CD4-positive, alpha-beta T cell treated with Interleukin-21 for 1 hour (primary cell): ENCODE measurements around the gene PCDHA8.
"Not testable (repeated sequence)": the region's sequence is repeated elsewhere in the genome, so short reads cannot be mapped to it uniquely, and the experiment has no call there.

ENCODE experiments used
- DNase-seq: peaks from one replicate; pipeline ENCODE4 v3.0.0-alpha.2; 2020

PCDHA8 gene

DNA sequence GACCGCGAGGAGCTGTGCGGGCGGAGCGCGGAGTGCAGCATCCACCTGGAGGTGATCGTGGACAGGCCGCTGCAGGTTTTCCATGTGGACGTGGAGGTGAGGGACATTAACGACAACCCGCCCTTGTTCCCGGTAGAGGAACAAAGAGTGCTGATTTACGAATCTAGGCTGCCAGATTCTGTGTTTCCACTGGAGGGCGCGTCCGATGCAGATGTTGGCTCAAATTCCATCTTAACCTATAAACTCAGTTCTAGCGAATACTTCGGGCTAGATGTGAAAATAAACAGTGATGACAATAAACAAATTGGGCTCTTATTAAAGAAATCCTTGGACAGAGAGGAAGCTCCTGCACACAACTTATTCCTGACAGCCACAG is 12.6 kb upstream of the PCDHA8 start:
- DNase-seq, result no peak

- DNase-seq, result not testable (repeated sequence)
These were observed 11.2 kb upstream of the PCDHA8 start for GRCh38 chr5:140829511-140830501.

DNA sequence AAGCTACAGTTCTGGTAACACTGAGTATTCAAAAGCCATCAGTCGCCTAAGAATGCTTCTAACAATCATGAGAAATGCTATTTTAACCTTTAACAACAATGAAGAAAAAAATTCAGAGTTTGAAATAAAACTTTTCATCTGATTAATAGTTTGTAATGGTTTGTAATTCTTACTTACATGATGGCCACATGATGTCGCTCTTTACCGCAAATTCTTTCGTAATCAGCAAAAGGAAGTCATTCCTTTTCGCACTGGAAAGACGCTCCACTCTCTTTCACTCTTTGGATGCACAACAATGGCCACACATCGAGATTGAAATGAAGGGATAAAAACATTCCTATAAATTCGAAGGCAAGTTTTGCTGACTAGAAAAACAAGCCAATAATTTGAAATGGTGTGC is 7.0 kb upstream of the PCDHA8 start, which contains the start of gene PCDHA7:
TSS of gene PCDHA7 (plus strand) at position 277 of the 400 bp plus-strand sequence. CDS start at position 392, 115 bp downstream.
- DNase-seq, result no peak

GRCh38 chr5:140834439-140835008 is 6.5 kb upstream of the PCDHA8 start:
- DNase-seq, result not testable (repeated sequence)

- DNase-seq, result no peak
These were observed 5.1 kb upstream of the PCDHA8 start for GRCh38 chr5:140835622-140836510.

DNA sequence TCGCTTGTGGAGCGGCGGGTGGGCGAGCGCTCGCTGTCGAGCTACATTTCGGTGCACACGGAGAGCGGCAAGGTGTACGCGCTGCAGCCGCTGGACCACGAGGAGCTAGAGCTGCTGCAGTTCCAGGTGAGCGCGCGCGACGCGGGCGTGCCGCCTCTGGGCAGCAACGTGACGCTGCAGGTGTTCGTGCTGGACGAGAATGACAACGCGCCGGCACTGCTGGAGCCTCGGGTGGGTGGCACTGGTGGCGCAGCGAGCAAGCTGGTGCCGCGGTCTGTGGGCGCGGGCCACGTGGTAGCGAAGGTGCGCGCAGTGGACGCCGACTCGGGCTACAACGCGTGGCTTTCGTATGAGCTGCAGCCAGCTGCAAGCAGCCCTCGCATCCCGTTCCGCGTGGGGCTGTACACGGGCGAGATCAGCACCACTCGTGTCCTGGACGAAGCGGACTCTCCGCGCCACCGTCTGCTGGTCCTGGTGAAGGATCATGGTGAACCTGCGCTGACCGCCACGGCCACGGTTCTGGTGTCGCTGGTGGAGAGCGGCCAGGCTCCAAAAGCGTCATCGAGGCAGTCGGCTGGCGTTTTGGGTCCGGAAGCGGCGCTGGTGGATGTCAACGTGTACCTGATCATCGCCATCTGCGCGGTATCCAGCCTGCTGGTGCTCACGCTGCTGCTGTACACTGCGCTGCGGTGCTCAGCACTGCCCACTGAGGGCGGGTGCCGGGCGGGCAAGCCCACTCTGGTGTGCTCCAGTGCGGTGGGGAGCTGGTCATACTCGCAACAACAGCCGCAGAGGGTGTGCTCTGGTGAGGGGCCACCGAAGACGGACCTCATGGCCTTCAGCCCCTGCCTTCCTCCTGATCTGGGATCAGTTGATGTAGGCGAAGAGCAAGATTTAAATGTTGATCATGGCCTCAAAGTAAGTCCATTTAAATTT is 2.1 kb downstream of the PCDHA8 start:
- DNase-seq, result no peak

DNA sequence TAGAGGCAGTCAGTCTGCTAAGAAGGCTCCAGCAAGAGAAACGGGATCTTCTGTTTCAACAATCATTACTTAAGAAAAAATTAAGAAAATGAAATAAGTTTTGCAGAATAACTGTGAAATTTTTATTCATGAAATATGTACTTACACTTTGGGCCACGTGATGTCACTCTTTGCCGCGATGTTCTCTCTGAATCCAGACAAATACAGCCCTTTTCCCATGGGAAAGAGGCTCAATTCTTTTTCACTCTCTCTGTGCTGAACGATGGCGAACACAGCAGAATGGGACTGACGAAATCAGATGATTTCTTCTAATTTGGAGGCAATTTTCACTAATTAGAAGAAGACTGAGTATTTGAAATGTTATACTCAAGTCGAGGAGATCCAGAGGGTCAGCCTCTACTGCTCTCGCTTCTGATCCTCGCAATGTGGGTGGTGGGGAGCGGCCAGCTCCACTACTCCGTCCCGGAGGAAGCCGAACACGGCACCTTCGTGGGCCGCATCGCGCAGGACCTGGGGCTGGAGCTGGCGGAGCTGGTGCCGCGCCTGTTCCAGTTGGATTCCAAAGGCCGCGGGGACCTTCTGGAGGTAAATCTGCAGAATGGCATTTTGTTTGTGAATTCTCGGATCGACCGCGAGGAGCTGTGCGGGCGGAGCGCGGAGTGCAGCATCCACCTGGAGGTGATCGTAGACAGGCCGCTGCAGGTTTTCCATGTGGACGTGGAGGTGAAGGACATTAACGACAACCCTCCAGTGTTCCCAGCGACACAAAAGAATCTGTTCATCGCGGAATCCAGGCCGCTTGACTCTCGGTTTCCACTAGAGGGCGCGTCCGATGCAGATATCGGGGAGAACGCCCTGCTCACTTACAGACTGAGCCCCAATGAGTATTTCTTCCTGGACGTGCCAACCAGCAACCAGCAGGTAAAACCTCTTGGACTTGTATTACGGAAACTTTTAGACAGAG is 7.4 kb downstream of the PCDHA8 start, which contains the start of gene PCDHA9:
TSS of gene PCDHA9 (plus strand) at position 244 of the 964 bp plus-strand sequence. CDS start at position 358, 114 bp downstream.
- DNase-seq, result not testable (repeated sequence)

GRCh38 chr5:140849831-140850634 is 9.0 kb downstream of the PCDHA8 start:
- not testable (repeated sequence) for DNase-seq

DNA sequence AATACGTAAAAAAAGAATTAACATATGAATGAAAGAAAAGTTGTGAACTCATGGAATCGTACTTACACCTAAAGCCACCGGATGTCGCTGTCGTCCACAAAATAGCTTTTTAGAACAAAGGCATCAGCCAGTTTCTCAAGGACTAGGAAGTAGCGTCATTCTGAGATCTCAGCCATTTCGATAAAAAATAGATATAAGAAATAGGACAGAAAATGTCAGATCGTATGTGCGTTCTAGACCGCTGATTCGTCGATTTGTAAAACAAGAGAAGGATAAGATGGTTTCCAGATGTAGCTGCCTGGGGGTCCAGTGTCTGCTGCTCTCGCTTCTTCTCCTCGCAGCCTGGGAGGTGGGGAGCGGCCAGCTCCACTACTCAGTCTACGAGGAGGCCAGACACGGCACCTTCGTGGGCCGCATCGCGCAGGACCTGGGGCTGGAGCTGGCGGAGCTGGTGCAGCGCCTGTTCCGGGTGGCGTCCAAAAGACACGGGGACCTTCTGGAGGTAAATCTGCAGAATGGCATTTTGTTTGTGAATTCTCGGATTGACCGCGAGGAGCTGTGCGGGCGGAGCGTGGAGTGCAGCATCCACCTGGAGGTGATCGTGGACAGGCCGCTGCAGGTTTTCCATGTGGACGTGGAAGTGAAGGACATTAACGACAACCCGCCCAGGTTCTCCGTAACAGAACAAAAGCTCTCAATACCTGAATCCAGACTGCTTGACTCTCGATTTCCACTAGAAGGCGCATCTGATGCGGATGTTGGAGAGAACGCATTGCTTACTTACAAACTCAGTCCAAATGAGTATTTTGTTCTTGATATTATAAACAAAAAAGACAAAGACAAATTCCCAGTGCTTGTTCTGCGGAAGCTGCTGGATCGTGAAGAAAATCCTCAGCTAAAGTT is 15.0 kb downstream of the PCDHA8 start, which contains the start of gene PCDHA10:
TSS of gene PCDHA10 (plus strand) at position 126 of the 903 bp plus-strand sequence. CDS start at position 278, 152 bp downstream.
- no peak for DNase-seq

DNA sequence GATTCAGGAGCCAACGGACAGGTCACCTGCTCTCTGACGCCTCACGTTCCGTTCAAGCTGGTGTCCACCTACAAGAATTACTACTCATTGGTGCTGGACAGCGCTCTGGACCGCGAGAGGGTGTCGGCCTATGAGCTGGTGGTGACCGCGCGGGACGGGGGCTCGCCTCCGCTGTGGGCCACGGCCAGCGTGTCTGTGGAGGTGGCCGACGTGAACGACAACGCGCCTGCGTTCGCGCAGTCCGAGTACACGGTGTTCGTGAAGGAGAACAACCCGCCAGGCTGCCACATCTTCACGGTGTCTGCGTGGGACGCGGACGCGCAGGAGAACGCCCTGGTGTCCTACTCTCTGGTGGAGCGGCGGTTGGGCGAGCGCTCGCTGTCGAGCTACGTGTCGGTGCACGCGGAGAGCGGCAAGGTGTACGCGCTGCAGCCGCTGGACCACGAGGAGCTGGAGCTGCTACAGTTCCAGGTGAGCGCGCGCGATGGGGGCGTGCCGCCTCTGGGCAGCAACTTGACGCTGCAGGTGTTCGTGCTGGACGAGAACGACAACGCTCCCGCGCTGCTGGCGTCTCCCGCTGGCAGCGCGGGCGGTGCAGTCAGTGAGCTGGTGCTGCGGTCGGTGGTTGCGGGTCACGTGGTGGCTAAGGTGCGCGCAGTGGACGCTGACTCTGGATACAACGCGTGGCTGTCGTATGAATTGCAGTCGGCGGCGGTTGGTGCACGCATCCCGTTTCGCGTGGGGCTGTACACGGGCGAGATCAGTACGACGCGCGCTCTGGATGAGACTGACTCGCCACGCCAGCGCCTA is 16.4 kb downstream of the PCDHA8 start:
- no peak for DNase-seq

DNA sequence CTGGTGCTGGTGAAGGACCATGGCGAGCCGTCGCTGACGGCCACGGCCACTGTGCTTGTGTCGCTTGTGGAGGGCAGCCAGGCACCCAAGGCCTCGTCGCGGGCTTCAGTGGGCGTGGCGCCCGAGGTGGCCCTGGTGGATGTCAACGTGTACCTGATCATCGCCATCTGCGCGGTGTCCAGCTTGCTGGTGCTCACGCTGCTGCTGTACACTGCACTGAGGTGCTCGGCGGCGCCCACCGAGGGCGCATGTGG is 16.9 kb downstream of the PCDHA8 start:
- no peak for DNase-seq

DNA sequence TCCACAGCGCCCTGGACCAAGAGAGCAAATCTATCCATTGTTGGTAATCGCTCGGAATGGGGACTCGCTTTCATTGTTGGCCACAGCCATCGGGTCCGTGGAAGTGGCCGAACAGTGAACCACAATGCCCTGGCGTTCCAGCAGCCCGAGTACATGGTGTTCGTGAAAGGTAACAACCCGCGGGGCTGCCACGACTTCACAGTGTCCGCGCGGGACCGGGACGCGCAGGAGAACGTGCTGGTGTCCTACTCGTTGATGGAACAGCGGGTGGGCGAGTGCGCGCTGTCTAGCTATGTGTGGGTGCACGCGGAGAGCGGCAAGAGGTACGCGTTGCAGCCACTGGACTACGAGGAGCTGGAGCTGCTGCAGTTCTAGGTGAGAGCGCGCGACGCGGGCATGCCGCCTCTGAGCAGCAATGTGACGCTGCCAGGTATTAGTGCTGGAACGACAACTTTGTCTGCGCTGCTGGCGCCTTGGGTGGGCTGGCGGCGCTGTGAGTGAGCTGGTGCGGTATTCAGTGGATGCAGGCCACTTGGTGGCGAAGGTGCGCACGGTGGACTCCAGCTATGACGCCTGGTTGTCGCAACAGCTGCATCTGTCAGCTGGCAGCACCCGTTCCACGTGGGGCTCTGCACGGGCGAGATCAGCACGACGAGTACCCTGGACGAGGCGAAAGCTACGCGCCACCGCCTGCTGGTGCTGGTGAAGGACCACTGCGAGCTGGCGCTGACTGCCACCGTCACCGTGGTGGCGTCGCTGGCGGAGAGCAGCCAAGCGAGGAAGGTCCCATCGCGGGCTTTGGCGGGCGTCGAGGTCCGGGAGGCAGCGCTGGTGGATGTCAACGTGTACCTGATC is 21.7 kb downstream of the PCDHA8 start:
- no peak for DNase-seq

DNA sequence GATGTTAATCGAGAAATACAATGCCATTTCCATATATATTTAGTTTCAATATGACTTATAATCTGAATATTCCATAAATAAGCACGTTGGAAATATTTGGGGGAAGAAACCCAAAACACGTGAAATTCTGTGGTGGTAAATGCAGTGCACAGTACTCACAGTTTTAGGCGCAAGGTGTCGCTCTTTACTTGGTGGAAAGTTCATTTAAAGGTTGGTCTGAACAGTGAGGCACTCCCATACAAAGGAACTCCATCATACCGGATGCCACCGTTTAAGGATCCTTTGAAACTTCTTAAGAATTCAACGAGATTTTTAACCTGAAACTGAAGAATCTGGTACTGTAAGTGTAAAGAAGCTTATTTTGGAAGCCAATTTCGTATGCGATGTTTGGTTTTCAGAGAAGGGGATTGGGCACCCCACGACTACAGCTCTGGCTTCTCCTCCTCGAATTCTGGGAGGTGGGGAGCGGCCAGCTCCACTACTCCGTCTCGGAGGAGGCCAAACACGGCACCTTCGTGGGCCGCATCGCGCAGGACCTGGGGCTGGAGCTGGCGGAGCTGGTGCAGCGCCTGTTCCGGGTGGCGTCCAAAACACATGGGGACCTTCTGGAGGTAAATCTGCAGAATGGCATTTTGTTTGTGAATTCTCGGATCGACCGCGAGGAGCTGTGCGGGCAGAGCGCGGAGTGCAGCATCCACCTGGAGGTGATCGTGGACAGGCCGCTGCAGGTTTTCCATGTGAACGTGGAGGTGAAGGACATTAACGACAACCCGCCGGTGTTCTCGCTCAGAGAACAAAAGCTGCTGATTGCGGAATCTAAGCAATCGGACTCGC is 28.0 kb downstream of the PCDHA8 start, which contains the start of gene PCDHA11:
TSS of gene PCDHA11 (plus strand) at position 237 of the 834 bp plus-strand sequence. CDS start at position 384, 147 bp downstream.
- no peak for DNase-seq

GRCh38 chr5:140869555-140869886 is 28.5 kb downstream of the PCDHA8 start:
- DNase-seq, result no peak
